ENCODE data around the gene RMC1.
"Not testable (repeated sequence)": the region's sequence is repeated elsewhere in the genome, so short reads cannot be mapped to it uniquely, and the experiment has no call there.

Gene RMC1

GRCh38 chr18:23577521-23577920, 74.2 kb downstream of the RMC1 start:
- WGBS, 2 experiments: 95 to 97% methylated on average over 23 of the region's 24 CpGs
- H3K36me3 ChIP-seq (ENCODE audit: control insufficient read depth, insufficient read depth, low read length); H3K4me1 ChIP-seq (ENCODE audit: control insufficient read depth, insufficient read depth, low read length); H3K9me3 ChIP-seq (ENCODE audit: control insufficient read depth, low read length); H3K27ac ChIP-seq (ENCODE audit: insufficient read depth, low read depth, low read length, poor library complexity, severe bottlenecking); H3K27me3 ChIP-seq (ENCODE audit: control insufficient read depth, insufficient read depth, low read length, poor library complexity, severe bottlenecking); H3K4me3 ChIP-seq (ENCODE audit: insufficient read depth, low read depth, low read length): not testable (repeated sequence)

- no peaks in the 10 kb centered on the region for H3K27me3 ChIP-seq (ENCODE audit: control insufficient read depth, insufficient read depth, low read length, poor library complexity, severe bottlenecking)
- 91 to 94% methylated on average over 6 of the region's 6 CpGs for WGBS, 2 experiments
- no peak overlapping the region for H3K27ac ChIP-seq (ENCODE audit: insufficient read depth, low read depth, low read length, poor library complexity, severe bottlenecking)
- no peaks in the 10 kb centered on the region for H3K36me3 ChIP-seq (ENCODE audit: control insufficient read depth, insufficient read depth, low read length)
- H3K4me3 ChIP-seq (ENCODE audit: insufficient read depth, low read depth, low read length): no peak overlapping the region
- peaks cover 5% of the 10 kb centered on the region for H3K4me1 ChIP-seq (ENCODE audit: control insufficient read depth, insufficient read depth, low read length)
- H3K9me3 ChIP-seq (ENCODE audit: control insufficient read depth, low read length): no peaks in the 10 kb centered on the region
Measured at GRCh38 chr18:23578067-23578701, 74.9 kb downstream of the RMC1 start.

GRCh38 chr18:23578891-23579653, 75.8 kb downstream of the RMC1 start:
- WGBS, 2 experiments: 92 to 93% methylated on average over 8 of the region's 8 CpGs
- H3K36me3 ChIP-seq (ENCODE audit: control insufficient read depth, insufficient read depth, low read length): no peaks in the 10 kb centered on the region
- H3K4me3 ChIP-seq (ENCODE audit: insufficient read depth, low read depth, low read length): no peak overlapping the region
- no peak overlapping the region for H3K27ac ChIP-seq (ENCODE audit: insufficient read depth, low read depth, low read length, poor library complexity, severe bottlenecking)
- H3K4me1 ChIP-seq (ENCODE audit: control insufficient read depth, insufficient read depth, low read length): peaks cover 10% of the 10 kb centered on the region
- H3K27me3 ChIP-seq (ENCODE audit: control insufficient read depth, insufficient read depth, low read length, poor library complexity, severe bottlenecking): no peaks in the 10 kb centered on the region
- no peaks in the 10 kb centered on the region for H3K9me3 ChIP-seq (ENCODE audit: control insufficient read depth, low read length)

- H3K9me3 ChIP-seq (ENCODE audit: control insufficient read depth, low read length): no peaks in the 10 kb centered on the region
- H3K27ac ChIP-seq (ENCODE audit: insufficient read depth, low read depth, low read length, poor library complexity, severe bottlenecking): no peak overlapping the region
- WGBS, 2 experiments: 92 to 94% methylated on average over 6 of the region's 6 CpGs
- H3K36me3 ChIP-seq (ENCODE audit: control insufficient read depth, insufficient read depth, low read length): no peaks in the 10 kb centered on the region
- H3K4me3 ChIP-seq (ENCODE audit: insufficient read depth, low read depth, low read length): no peak overlapping the region
- H3K27me3 ChIP-seq (ENCODE audit: control insufficient read depth, insufficient read depth, low read length, poor library complexity, severe bottlenecking): no peaks in the 10 kb centered on the region
- H3K4me1 ChIP-seq (ENCODE audit: control insufficient read depth, insufficient read depth, low read length): peaks cover 19% of the 10 kb centered on the region
Measured at GRCh38 chr18:23580677-23581367, 77.5 kb downstream of the RMC1 start.

Data from ectodermal cell (in vitro differentiated cells).